Smooth muscle cell of the brain vasculature (primary cell): ENCODE data around the gene PHC1.
"Not testable (repeated sequence)": the region's sequence is repeated elsewhere in the genome, so short reads cannot be mapped to it uniquely, and the experiment has no call there.

Source experiments
- DNase-seq: peaks from one replicate; pipeline ENCODE4 v3.0.0-alpha.2; 2012; ENCODE audit warnings: low read depth, low spot score

PHC1 gene

GRCh38 chr12:8914033-8914715 is at the start of gene PHC1:
TSS of gene PHC1 (plus strand) at chr12:8914509. CDS start at chr12:8917678, 3,169 bp downstream.
- DNase-seq: peak; percentile 40

GRCh38 chr12:8866429-8866828 is 47.9 kb upstream of the PHC1 start:
- DNase-seq: no peak

GRCh38 chr12:8867009-8867408 is 47.3 kb upstream of the PHC1 start:
- DNase-seq: no peak

- DNase-seq: no peak
Measured at GRCh38 chr12:8867786-8868185, 46.5 kb upstream of the PHC1 start.

GRCh38 chr12:8870586-8870985 is 43.7 kb upstream of the PHC1 start:
- no peak for DNase-seq

GRCh38 chr12:8871068-8871467 is 43.2 kb upstream of the PHC1 start:
- no peak for DNase-seq

- DNase-seq: no peak
Measured at GRCh38 chr12:8876887-8877286, 37.4 kb upstream of the PHC1 start.

GRCh38 chr12:8886502-8887284 is 27.6 kb upstream of the PHC1 start:
- no peak for DNase-seq

- DNase-seq: no peak
Measured at GRCh38 chr12:8887285-8887715, 27.0 kb upstream of the PHC1 start.

GRCh38 chr12:8890313-8891085 is 23.8 kb upstream of the PHC1 start:
- peak; percentile 10 for DNase-seq

- no peak for DNase-seq
Measured at GRCh38 chr12:8891976-8892375, 22.3 kb upstream of the PHC1 start.

- DNase-seq: no peak
Measured at GRCh38 chr12:8894378-8894777, 19.9 kb upstream of the PHC1 start.

GRCh38 chr12:8894986-8895385 is 19.3 kb upstream of the PHC1 start:
- no peak for DNase-seq

GRCh38 chr12:8897081-8897480 is 17.2 kb upstream of the PHC1 start:
- no peak for DNase-seq

GRCh38 chr12:8899830-8900229 is 14.5 kb upstream of the PHC1 start:
- DNase-seq: no peak

- DNase-seq: not testable (repeated sequence)
Measured at GRCh38 chr12:8902703-8903102, 11.6 kb upstream of the PHC1 start.

GRCh38 chr12:8903646-8904045 is 10.7 kb upstream of the PHC1 start:
- no peak for DNase-seq

GRCh38 chr12:8904665-8905064 is 9.6 kb upstream of the PHC1 start:
- no peak for DNase-seq

- no peak for DNase-seq
Measured at GRCh38 chr12:8905546-8905945, 8.8 kb upstream of the PHC1 start.

GRCh38 chr12:8906266-8907180 is 7.8 kb upstream of the PHC1 start:
- DNase-seq: no peak

- DNase-seq: no peak
Measured at GRCh38 chr12:8907513-8907912, 6.8 kb upstream of the PHC1 start.
